Thyroid gland (tissue), 4 donors: ENCODE measurements around the gene KDM2B.

Source experiments
- CTCF ChIP-seq, 6 experiments: fragments of 200-600 bp in 3 of 6; fragments of 450-650 bp in 3 of 6; sonication (generic) in 3 of 6; IDR thresholded peaks; one replicate each; pipeline ENCODE4 v1.5.1; 2016 to 2019; ENCODE audit warnings: antibody characterized with exemption in 6 of 6, mild to moderate bottlenecking in 2 of 6, inconsistent platforms in 1 of 6, moderate library complexity in 1 of 6
- POLR2A ChIP-seq, 2 donors: fragments of 450-650 bp; IDR thresholded peaks; one replicate each; pipeline ENCODE4 v1.6.1; 2017; ENCODE audit warnings: antibody characterized with exemption in 2 of 2, mild to moderate bottlenecking in 2 of 2, moderate library complexity in 1 of 2

GRCh38 chr12:121451961-121452339 lies 128.9 kb downstream of the KDM2B start:
- no peak for TF ChIP-seq CTCF (IDR thresholded peaks at IDR 0.05)
- no peak for TF ChIP-seq POLR2A (IDR thresholded peaks at IDR 0.05)
